GM12878 (cell line): Measurements from ENCODE around the gene MPC2. TPM values are rescaled to one million over a fixed set of nuclear protein-coding genes. Genes with fewer than 3 reads are reported as not detected.

Experiments used
- ATAC-seq: fragments of 200-7000 bp; cut with Tn5 transposase; 3 replicates; pipeline ENCODE4 v1.9.1; 2020; ENCODE audit warnings: mild to moderate bottlenecking, moderate library complexity
- BruUV-seq: library from RNA; stranded (reverse); fragments of 400-500 nt; replicated peaks from 2 replicates; lab custom pipeline; 2021; lab: Mats Ljungman, UMichigan
- CTCF ChIA-PET: fragments of 300-600 bp; sonication (Branson Sonifier 250); formaldehyde crosslinking; extraction: SDS; loops from one replicate; lab custom pipeline; 2021; ENCODE audit warnings: inconsistent platforms; lab: Yijun Ruan, JAX
- POLR2A ChIA-PET: fragments of 350-600 bp; formaldehyde crosslinking; extraction: SDS; loops from one replicate; lab custom pipeline; 2021; ENCODE audit warnings: inconsistent platforms; lab: Charles Lee
- RAD21 ChIA-PET: fragments of 300-600 bp; sonication (Branson Sonifier 250); formaldehyde crosslinking; loops from one replicate; lab custom pipeline; 2023; ENCODE audit warnings: antibody characterized with exemption; ENCODE audit not compliant: unreplicated experiment; lab: Charles Lee
- SMC1A ChIA-PET: fragments of 300-600 bp; sonication (Branson Sonifier 250); formaldehyde crosslinking; loops from one replicate; lab custom pipeline; 2023; ENCODE audit not compliant: unreplicated experiment, uncharacterized antibody; lab: Charles Lee
- DNase-seq: peaks from one replicate; pipeline ENCODE4 v3.0.0-alpha.2; 2011; ENCODE audit warnings: low read depth, low spot score
- FAIRE-seq: peaks from 3 replicates; lab custom pipeline; 2011; peaks lifted over from hg19 to GRCh38; lab: Jason Lieb, UNC
- H2AFZ ChIP-seq: 2 replicates; pipeline ENCODE4 v1.6.0; 2011; ENCODE audit warnings: low read depth, low read length, control low read depth; ENCODE audit not compliant: control insufficient read depth
- H3K27ac ChIP-seq: 2 replicates; pipeline ENCODE4 v1.5.1; 2011; ENCODE audit warnings: control low read depth; ENCODE audit not compliant: control insufficient read depth, insufficient read depth
- H3K27me3 ChIP-seq, 2 experiments: replicated peaks in 1 of 2; 2 replicates each; pipeline versions ENCODE4 v1.6.0 to v1.6.1; 2011; ENCODE audit warnings: low read length in 1 of 2; ENCODE audit not compliant: control insufficient read depth in 2 of 2, insufficient read depth in 2 of 2
- H3K36me3 ChIP-seq, 2 experiments: 2 replicates each; pipeline ENCODE4 v1.5.1; 2011; ENCODE audit warnings: low read length in 1 of 2; ENCODE audit not compliant: control insufficient read depth in 2 of 2, insufficient read depth in 2 of 2
- H3K4me1 ChIP-seq: 2 replicates; pipeline ENCODE4 v1.6.1; 2011; ENCODE audit warnings: mild to moderate bottlenecking, low read length, moderate library complexity, mixed read lengths; ENCODE audit not compliant: control insufficient read depth, insufficient read depth
- H3K4me2 ChIP-seq: 2 replicates; pipeline ENCODE4 v1.6.0; 2011; ENCODE audit warnings: control low read depth; ENCODE audit not compliant: control insufficient read depth, insufficient read depth
- H3K4me3 ChIP-seq: fragments of 200-600 bp; sonication (generic); 2 replicates; pipeline ENCODE4 v1.5.1; 2016
- H3K79me2 ChIP-seq: 2 replicates; pipeline ENCODE4 v1.6.0; 2011; ENCODE audit warnings: low read length; ENCODE audit not compliant: control insufficient read depth, insufficient read depth
- H3K9ac ChIP-seq: 2 replicates; pipeline ENCODE4 v1.8.0; 2011; ENCODE audit warnings: low read length, control low read depth, mixed read lengths; ENCODE audit not compliant: control insufficient read depth, insufficient read depth
- H3K9me3 ChIP-seq: replicated peaks from 3 replicates; pipeline ENCODE4 v1.5.1; 2011; ENCODE audit warnings: mild to moderate bottlenecking, low read length; ENCODE audit not compliant: control insufficient read depth, insufficient read depth
- H4K20me1 ChIP-seq: 2 replicates; pipeline ENCODE4 v1.6.0; 2011; ENCODE audit not compliant: control insufficient read depth, insufficient read depth
- ASH2L ChIP-seq: fragments of 300-600, 200-600 bp; sonication (generic); IDR thresholded peaks from 2 replicates; pipeline ENCODE4 v1.6.1; 2017; ENCODE audit warnings: low read depth, mild to moderate bottlenecking, borderline replicate concordance
- CHD1 ChIP-seq: IDR thresholded peaks from 2 replicates; pipeline ENCODE4 v1.6.1; 2012; ENCODE audit warnings: low read depth, low read length, improper control_type of control experiment
- EP300 ChIP-seq, 2 experiments: fragments of 150-350 bp in 1 of 2; IDR thresholded peaks; 2 replicates each; pipeline ENCODE4 v1.6.1; 2011 to 2012; ENCODE audit warnings: low read depth in 2 of 2, low read length in 2 of 2, borderline replicate concordance in 1 of 2, improper control_type of control experiment in 1 of 2, inconsistent platforms in 1 of 2; ENCODE audit not compliant: control insufficient read depth in 1 of 2
- EZH2 ChIP-seq: IDR thresholded peaks from 2 replicates; pipeline ENCODE4 v1.6.1; 2012; ENCODE audit warnings: low read depth, mild to moderate bottlenecking, control low read depth, inconsistent platforms, low read length, borderline replicate concordance; ENCODE audit not compliant: control insufficient read depth
- FOXK2 ChIP-seq: fragments of 450-650 bp; IDR thresholded peaks from 2 replicates; pipeline ENCODE4 v1.6.1; 2017; ENCODE audit warnings: mild to moderate bottlenecking, moderate library complexity
- KAT2A ChIP-seq: conservative IDR thresholded peaks from 2 replicates; pipeline ENCODE4 v1.6.1; 2011; ENCODE audit warnings: low read depth, low read length; ENCODE audit not compliant: control insufficient read depth
- MEF2B ChIP-seq: fragments of 450-650 bp; IDR thresholded peaks from 2 replicates; pipeline ENCODE4 v1.6.1; 2018; ENCODE audit warnings: mild to moderate bottlenecking, moderate library complexity; ENCODE audit not compliant: partially characterized antibody, poor library complexity, severe bottlenecking
- MXI1 ChIP-seq: fragments of 150-350 bp; IDR thresholded peaks from 2 replicates; pipeline ENCODE4 v1.6.1; 2011; ENCODE audit warnings: low read depth, mild to moderate bottlenecking, inconsistent platforms, low read length, improper control_type of control experiment
- NFIC ChIP-seq: IDR thresholded peaks from 2 replicates; pipeline ENCODE4 v1.6.1; 2012; ENCODE audit warnings: low read depth, mild to moderate bottlenecking, inconsistent platforms, low read length, moderate library complexity
- NFYB ChIP-seq: IDR thresholded peaks from 2 replicates; pipeline ENCODE4 v1.6.1; 2011; ENCODE audit warnings: low read depth, mild to moderate bottlenecking, low read length, improper control_type of control experiment, moderate library complexity; ENCODE audit not compliant: insufficient read depth
- PML ChIP-seq: IDR thresholded peaks from 2 replicates; pipeline ENCODE4 v1.6.1; 2012; ENCODE audit warnings: low read length, inconsistent platforms
- POLR2A ChIP-seq: IDR thresholded peaks from 2 replicates; pipeline ENCODE4 v1.6.1; 2011; ENCODE audit warnings: low read depth, mild to moderate bottlenecking, low read length
- TARDBP ChIP-seq: IDR thresholded peaks from 2 replicates; pipeline ENCODE4 v1.6.1; 2016; ENCODE audit warnings: borderline replicate concordance
- ZNF217 ChIP-seq: fragments of 450-650 bp; IDR thresholded peaks from 2 replicates; pipeline ENCODE4 v1.6.1; 2017; ENCODE audit warnings: antibody characterized with exemption, mild to moderate bottlenecking
- ZNF24 ChIP-seq: fragments of 450-650 bp; IDR thresholded peaks from 2 replicates; pipeline ENCODE4 v1.6.1; 2017; ENCODE audit warnings: antibody characterized with exemption, mild to moderate bottlenecking
- ZNF622 ChIP-seq: fragments of 450-650 bp; IDR thresholded peaks from 2 replicates; pipeline ENCODE4 v1.6.1; 2017; ENCODE audit warnings: mild to moderate bottlenecking, inconsistent platforms
- WGBS: methylation state at CpG from one replicate; pipeline ENCODE4 v1.1.6; 2016; ENCODE audit warnings: low lambda C conversion rate; ENCODE audit not compliant: insufficient replicate concordance, insufficient coverage; ENCODE audit errors: missing lambda C conversion rate; 5-methylcytosine and 5-hydroxymethylcytosine counted together
- in situ Hi-C: fragments of 300-500 bp; cut with MboI; formaldehyde crosslinking; loops from 9 replicates; pipeline ENCODE4 v1.14.3; 2018; ENCODE audit warnings: mixed read lengths
- intact Hi-C: fragments of 100-400 bp; cut with micrococcal nuclease; formaldehyde crosslinking; loops from one replicate; pipeline ENCODE4 v1.14.2; 2022; ENCODE audit not compliant: unreplicated experiment
- polyA plus RNA-seq, 11 experiments: library from polyadenylated mRNA; depleted of rRNA in 4 of 11; unstranded in 6 of 11; stranded (reverse) in 5 of 11; fragments of >200 nt; fragmentation: Nextera tagmentation in 4 of 11; fragmentation: Illumina TruSeq in 1 of 11; extraction: Ambion mirVana in 4 of 11; extraction: Trizol in 1 of 11; gene quantifications; 1 replicate in 1 of 11; 2 replicates in 10 of 11; pipeline versions ENCODE4 v1.2.1 to v1.2.3, GENCODE V29; 2011 to 2016; ENCODE audit warnings: inconsistent platforms in 2 of 11, missing spikeins in 2 of 11, low read depth in 1 of 11
- total RNA-seq, 4 experiments: library from RNA; depleted of rRNA in 3 of 4; stranded (reverse); fragments of >200 nt in 3 of 4; fragmentation: Illumina TruSeq in 1 of 4; extraction: Trizol in 1 of 4; gene quantifications; 2 replicates each; pipeline versions ENCODE4 v1.2.1 to v1.2.3, GENCODE V29; 2013 to 2021
- TF ChIP-seq, protein P1 (sequence below): IDR thresholded peaks from 2 replicates; pipeline ENCODE4 v1.6.1; 2012; ENCODE audit warnings: low read depth, low read length, improper control_type of control experiment
- TF ChIP-seq, protein P2 (sequence below): fragments of 450-650 bp; IDR thresholded peaks from 2 replicates; pipeline ENCODE4 v1.6.1; 2017; ENCODE audit warnings: low read depth, mild to moderate bottlenecking, moderate library complexity
- TF ChIP-seq, protein P3 (sequence below): fragments of 150-350 bp; IDR thresholded peaks from 2 replicates; pipeline ENCODE4 v1.6.1; 2016; ENCODE audit warnings: low read depth, low read length

MPC2 gene
- total and polyA plus RNA-seq, 10 of the 15 experiments (the other 5 are each of a cell fraction or from before 2014, with no cell fraction given), result 22.5 to 164 (median 63.3) TPM

DNA sequence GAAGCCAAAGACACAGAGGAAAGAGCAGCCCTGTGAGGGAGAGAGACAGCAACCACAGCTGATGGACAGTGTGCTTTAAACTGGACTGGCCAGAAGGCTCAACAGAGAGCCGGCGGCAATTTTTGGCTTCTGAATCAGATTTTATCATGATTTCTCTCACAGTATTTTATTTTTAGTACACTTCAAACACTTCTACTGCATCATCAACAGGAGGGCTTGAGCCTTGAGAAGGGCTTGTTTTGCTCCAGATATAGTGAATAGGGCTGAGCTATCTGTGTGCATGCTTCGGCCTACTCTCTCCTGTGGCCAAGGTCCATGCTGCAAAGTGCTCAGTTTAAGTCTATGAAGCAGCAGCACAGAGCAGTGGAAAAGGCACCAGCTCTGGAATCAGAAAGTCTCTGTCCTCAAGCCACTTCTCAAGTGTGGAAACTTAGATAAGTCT is 56.3 kb downstream of the MPC2 start:
- Histone ChIP-seq H3K27me3 (no peaks in the 10 kb centered on the region), H3K36me3 (no peaks in the 10 kb centered on the region), H3K9me3 (no peaks in the 10 kb centered on the region), H3K4me3 (no peak overlapping the region), H3K79me2 (no peaks in the 10 kb centered on the region), H3K4me1 (no peaks in the 10 kb centered on the region), H2AFZ (no peak overlapping the region), H4K20me1 (no peaks in the 10 kb centered on the region)
- ChIA-PET CTCF (interaction anchor here (2.4 kb wide), 1 partner anchor 202 kb away, joined by 10 read pairs; no protein-coding TSS in a partner anchor), RAD21 (interaction anchor here (1.6 kb wide), 1 partner anchor 202 kb away, joined by 5 read pairs; no protein-coding TSS in a partner anchor)
- no peak for DNase-seq
- FAIRE-seq, result no peak
- BruUV-seq, result no TSS peak
- intact Hi-C loops, result no loop called here
- no peak for TF ChIP-seq EZH2
- TF ChIP-seq EP300 (IDR thresholded peaks at IDR 0.05; ENCODE audit: borderline replicate concordance in 1 of 2, control insufficient read depth in 1 of 2, low read depth in 2 of 2, low read length in 2 of 2), result no peak
- TF ChIP-seq ZNF622, result no peak
- no peak for TF ChIP-seq MXI1
- TF ChIP-seq FOXK2, result no peak
- TF ChIP-seq NFYB, result no peak
- TF ChIP-seq PML, result no peak
- TF ChIP-seq ASH2L, result no peak
- no peak for TF ChIP-seq KAT2A
- TF ChIP-seq ZNF217, result no peak
- TF ChIP-seq, protein P1, sequence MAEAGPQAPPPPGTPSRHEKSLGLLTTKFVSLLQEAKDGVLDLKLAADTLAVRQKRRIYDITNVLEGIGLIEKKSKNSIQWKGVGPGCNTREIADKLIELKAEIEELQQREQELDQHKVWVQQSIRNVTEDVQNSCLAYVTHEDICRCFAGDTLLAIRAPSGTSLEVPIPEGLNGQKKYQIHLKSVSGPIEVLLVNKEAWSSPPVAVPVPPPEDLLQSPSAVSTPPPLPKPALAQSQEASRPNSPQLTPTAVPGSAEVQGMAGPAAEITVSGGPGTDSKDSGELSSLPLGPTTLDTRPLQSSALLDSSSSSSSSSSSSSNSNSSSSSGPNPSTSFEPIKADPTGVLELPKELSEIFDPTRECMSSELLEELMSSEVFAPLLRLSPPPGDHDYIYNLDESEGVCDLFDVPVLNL, result no peak
- TF ChIP-seq NFIC, result no peak
- no peak for TF ChIP-seq CHD1
- no peak for TF ChIP-seq POLR2A
- no peak for TF ChIP-seq ZNF24
- TF ChIP-seq, protein P2, sequence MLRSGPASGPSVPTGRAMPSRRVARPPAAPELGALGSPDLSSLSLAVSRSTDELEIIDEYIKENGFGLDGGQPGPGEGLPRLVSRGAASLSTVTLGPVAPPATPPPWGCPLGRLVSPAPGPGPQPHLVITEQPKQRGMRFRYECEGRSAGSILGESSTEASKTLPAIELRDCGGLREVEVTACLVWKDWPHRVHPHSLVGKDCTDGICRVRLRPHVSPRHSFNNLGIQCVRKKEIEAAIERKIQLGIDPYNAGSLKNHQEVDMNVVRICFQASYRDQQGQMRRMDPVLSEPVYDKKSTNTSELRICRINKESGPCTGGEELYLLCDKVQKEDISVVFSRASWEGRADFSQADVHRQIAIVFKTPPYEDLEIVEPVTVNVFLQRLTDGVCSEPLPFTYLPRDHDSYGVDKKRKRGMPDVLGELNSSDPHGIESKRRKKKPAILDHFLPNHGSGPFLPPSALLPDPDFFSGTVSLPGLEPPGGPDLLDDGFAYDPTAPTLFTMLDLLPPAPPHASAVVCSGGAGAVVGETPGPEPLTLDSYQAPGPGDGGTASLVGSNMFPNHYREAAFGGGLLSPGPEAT, result no peak
- no peak for TF ChIP-seq MEF2B
- no peak for TF ChIP-seq TARDBP
- TF ChIP-seq, protein P3, sequence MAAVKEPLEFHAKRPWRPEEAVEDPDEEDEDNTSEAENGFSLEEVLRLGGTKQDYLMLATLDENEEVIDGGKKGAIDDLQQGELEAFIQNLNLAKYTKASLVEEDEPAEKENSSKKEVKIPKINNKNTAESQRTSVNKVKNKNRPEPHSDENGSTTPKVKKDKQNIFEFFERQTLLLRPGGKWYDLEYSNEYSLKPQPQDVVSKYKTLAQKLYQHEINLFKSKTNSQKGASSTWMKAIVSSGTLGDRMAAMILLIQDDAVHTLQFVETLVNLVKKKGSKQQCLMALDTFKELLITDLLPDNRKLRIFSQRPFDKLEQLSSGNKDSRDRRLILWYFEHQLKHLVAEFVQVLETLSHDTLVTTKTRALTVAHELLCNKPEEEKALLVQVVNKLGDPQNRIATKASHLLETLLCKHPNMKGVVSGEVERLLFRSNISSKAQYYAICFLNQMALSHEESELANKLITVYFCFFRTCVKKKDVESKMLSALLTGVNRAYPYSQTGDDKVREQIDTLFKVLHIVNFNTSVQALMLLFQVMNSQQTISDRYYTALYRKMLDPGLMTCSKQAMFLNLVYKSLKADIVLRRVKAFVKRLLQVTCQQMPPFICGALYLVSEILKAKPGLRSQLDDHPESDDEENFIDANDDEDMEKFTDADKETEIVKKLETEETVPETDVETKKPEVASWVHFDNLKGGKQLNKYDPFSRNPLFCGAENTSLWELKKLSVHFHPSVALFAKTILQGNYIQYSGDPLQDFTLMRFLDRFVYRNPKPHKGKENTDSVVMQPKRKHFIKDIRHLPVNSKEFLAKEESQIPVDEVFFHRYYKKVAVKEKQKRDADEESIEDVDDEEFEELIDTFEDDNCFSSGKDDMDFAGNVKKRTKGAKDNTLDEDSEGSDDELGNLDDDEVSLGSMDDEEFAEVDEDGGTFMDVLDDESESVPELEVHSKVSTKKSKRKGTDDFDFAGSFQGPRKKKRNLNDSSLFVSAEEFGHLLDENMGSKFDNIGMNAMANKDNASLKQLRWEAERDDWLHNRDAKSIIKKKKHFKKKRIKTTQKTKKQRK, result no peak
- TF ChIP-seq, all 136 proteins: peak for 0
- ChIA-PET POLR2A (no interaction called here), SMC1A (no interaction called here)
- 65% methylated on average over 3 of the region's 3 CpGs for WGBS
- Histone ChIP-seq H3K27ac (no peak overlapping the region), H3K4me2 (no peak overlapping the region), H3K9ac (no peak overlapping the region)
- ATAC-seq, result no peak
- in situ Hi-C loops, result no loop called here
